Renal cortical epithelial cell (primary cell): ENCODE results near the gene SIAH3. TPM values are rescaled to one million over a fixed set of nuclear protein-coding genes. Genes with fewer than 3 reads are reported as not detected.

Experiments used
- DNase-seq: peaks from one replicate; pipeline ENCODE4 v3.0.0-alpha.2; 2011; ENCODE audit warnings: low read depth
- total RNA-seq: library from RNA; depleted of rRNA; stranded (reverse); fragments of >200 nt; gene quantifications from 2 replicates; pipeline ENCODE4 v1.2.3, GENCODE V29; 2014

The SIAH3 gene
- total RNA-seq, 1 donor from 2014 or later = 0.60 TPM

- DNase-seq = no peak
These were observed 31.3 kb downstream of the SIAH3 start for GRCh38 chr13:45820106-45820838.

- DNase-seq = no peak
These were observed 33.7 kb downstream of the SIAH3 start for GRCh38 chr13:45817833-45818232.

GRCh38 chr13:45816427-45816826, 35.1 kb downstream of the SIAH3 start:
- DNase-seq = no peak

GRCh38 chr13:45812695-45813372, 38.7 kb downstream of the SIAH3 start:
- no peak for DNase-seq

- DNase-seq = no peak
These were observed 39.5 kb downstream of the SIAH3 start for GRCh38 chr13:45811891-45812694.

GRCh38 chr13:45809801-45810394, 41.7 kb downstream of the SIAH3 start:
- no peak for DNase-seq

GRCh38 chr13:45808925-45809324, 42.6 kb downstream of the SIAH3 start:
- no peak for DNase-seq

- DNase-seq = peak; percentile 79
These were observed 43.9 kb downstream of the SIAH3 start for GRCh38 chr13:45807520-45808099.

GRCh38 chr13:45800485-45800884, 51.1 kb downstream of the SIAH3 start:
- DNase-seq = no peak

- DNase-seq = no peak
These were observed 52.1 kb downstream of the SIAH3 start for GRCh38 chr13:45799451-45799850.

GRCh38 chr13:45798851-45799250, 52.7 kb downstream of the SIAH3 start:
- no peak for DNase-seq

GRCh38 chr13:45796426-45797235, 54.9 kb downstream of the SIAH3 start:
- no peak for DNase-seq

GRCh38 chr13:45792827-45793303, 58.7 kb downstream of the SIAH3 start:
- peak; percentile 91 for DNase-seq

GRCh38 chr13:45788011-45788410, 63.5 kb downstream of the SIAH3 start:
- peak; percentile 39 for DNase-seq

- no peak for DNase-seq
These were observed 64.2 kb downstream of the SIAH3 start for GRCh38 chr13:45787346-45787745.

- DNase-seq = peak; percentile 55
These were observed 65.1 kb downstream of the SIAH3 start for GRCh38 chr13:45786293-45786920.

GRCh38 chr13:45784755-45785675, 66.5 kb downstream of the SIAH3 start:
- no peak for DNase-seq

- DNase-seq = no peak
These were observed 68.1 kb downstream of the SIAH3 start for GRCh38 chr13:45783346-45784043.
